Measurements from ENCODE around the gene CAMKK2. TPM values are rescaled to one million over a fixed set of nuclear protein-coding genes. Genes with fewer than 3 reads are reported as not detected.
A peak's percentile ranks its signal among the peaks of the same experiment; 100 is the strongest.

Gene CAMKK2
- total RNA-seq, 4 donors from 2014 or later = 17.5 to 155 (median 47.7) TPM

DNA sequence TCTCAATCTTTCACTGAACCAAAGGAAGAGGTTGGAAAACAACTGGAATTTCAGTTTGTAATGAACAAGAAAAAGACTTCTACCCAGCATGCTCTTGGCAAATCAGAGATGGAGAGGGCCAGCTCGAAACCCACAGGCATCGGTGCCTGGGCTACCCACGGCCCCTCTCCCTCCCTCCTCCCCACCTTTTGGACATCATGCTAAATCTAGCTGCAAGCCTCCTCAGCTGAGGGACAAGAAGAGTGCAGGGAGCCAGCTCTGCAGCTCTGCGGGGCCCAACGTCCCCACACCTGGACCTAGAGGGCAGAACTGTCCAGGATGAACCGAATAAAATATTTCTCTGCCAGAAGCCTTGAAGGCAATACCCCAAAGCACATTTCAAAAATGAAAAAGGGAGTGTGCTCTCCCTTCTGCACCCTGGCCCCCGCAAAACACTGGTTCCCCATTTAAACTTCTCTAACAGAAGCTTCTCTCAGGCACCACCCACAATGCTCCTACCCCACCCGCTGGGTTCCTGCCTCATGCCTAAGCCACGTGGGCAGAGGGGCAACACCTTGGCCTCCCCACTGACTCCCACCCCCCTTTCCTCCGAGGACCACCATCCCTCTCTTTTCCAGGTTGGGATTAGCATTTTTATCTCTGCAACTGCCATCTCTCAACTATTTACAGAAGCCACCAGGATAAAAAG is 8.2 kb downstream of the CAMKK2 start:
- in situ Hi-C loops (cut with MboI; ENCODE audit: low pct_ligation_motif_present in 1 of 4, low pct_unique_long_range_greater_than_20kb in 1 of 4, low sequenced_read_pairs in 3 of 4) (no loop called here), intact Hi-C loops (cut with DNase I; ENCODE audit: low total_unique reads) (no loop called here)
- Histone ChIP-seq H3K9me3 (no peaks in the 10 kb centered on the region), H3K4me3 (no peak overlapping the region), H3K36me3 (peaks cover 0 to 4% (median 0%) of the 10 kb centered on the region in 4 donors), H3K4me1 (peaks cover 0 to 9% (median 0%) of the 10 kb centered on the region in 4 donors), H3K27ac (peak overlapping the region in 2 of 4 donors; percentile 17 to 33), H3K27me3 (no peaks in the 10 kb centered on the region)
- no peak for DNase-seq
- TF ChIP-seq, protein P1, sequence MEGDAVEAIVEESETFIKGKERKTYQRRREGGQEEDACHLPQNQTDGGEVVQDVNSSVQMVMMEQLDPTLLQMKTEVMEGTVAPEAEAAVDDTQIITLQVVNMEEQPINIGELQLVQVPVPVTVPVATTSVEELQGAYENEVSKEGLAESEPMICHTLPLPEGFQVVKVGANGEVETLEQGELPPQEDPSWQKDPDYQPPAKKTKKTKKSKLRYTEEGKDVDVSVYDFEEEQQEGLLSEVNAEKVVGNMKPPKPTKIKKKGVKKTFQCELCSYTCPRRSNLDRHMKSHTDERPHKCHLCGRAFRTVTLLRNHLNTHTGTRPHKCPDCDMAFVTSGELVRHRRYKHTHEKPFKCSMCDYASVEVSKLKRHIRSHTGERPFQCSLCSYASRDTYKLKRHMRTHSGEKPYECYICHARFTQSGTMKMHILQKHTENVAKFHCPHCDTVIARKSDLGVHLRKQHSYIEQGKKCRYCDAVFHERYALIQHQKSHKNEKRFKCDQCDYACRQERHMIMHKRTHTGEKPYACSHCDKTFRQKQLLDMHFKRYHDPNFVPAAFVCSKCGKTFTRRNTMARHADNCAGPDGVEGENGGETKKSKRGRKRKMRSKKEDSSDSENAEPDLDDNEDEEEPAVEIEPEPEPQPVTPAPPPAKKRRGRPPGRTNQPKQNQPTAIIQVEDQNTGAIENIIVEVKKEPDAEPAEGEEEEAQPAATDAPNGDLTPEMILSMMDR (IDR thresholded peaks at IDR 0.05) = no peak
- no peak for TF ChIP-seq POLR2A (IDR thresholded peaks at IDR 0.05)
- TF ChIP-seq POLR2AphosphoS5 (IDR thresholded peaks at IDR 0.05) = no peak
- TF ChIP-seq EP300 (IDR thresholded peaks at IDR 0.05; ENCODE audit: low read depth) = no peak
- 48 to 55% methylated on average over 6 to 10 of the region's 10 CpGs for WGBS, 2 donors (ENCODE audit: low coverage in 1 of 2)

DNA sequence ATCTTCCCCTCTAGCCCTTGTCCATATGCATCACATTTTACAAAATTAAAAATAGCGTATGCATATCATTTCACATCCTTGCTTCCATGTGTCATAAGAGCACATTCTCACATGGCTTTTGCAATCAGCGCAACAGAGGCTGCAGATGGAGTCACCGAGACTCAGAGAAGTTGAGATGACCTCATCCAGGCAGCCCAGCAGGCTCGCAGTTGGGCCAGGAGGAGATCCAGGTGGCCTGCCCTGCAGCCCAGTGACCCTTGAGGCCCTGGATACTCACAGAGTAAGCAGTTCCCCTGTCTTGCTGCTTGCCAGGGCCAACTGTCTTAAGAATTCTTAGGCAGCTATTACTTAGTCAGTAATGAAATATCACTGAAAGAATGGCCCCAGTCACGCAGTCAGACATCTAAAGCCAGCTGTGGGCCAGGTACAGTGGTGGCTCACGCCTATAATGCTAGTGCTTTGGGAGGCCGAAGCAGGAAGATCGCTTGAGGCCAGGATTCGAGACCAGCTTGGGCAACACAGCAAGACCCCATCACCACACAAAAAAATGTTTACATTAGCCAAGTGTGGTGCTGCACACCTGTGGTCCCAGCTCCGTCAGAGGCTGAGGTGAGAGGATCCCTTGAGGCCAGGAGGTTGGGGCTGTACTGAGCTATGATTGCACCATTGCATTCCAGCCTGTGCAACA is 9.1 kb downstream of the CAMKK2 start:
- WGBS, 2 donors (ENCODE audit: low coverage in 1 of 2) = 90 to 92% methylated on average over 8 to 10 of the region's 10 CpGs
- Histone ChIP-seq H3K9me3 (no peaks in the 10 kb centered on the region), H3K36me3 (peaks cover 0 to 2% (median 0%) of the 10 kb centered on the region in 4 donors), H3K4me3 (no peak overlapping the region), H3K27me3 (no peaks in the 10 kb centered on the region), H3K4me1 (peaks cover 0 to 9% (median 0%) of the 10 kb centered on the region in 4 donors), H3K27ac (no peak overlapping the region)
- in situ Hi-C loops (cut with MboI; ENCODE audit: low pct_ligation_motif_present in 1 of 4, low pct_unique_long_range_greater_than_20kb in 1 of 4, low sequenced_read_pairs in 3 of 4) = no loop called here
- DNase-seq = no peak
- TF ChIP-seq POLR2A (IDR thresholded peaks at IDR 0.05) (no peak), EP300 (IDR thresholded peaks at IDR 0.05; ENCODE audit: low read depth) (no peak), POLR2AphosphoS5 (IDR thresholded peaks at IDR 0.05) (no peak)
- TF ChIP-seq, protein P1 (IDR thresholded peaks at IDR 0.05) = no peak
- intact Hi-C loops (cut with DNase I; ENCODE audit: low total_unique reads) = no loop called here

DNA sequence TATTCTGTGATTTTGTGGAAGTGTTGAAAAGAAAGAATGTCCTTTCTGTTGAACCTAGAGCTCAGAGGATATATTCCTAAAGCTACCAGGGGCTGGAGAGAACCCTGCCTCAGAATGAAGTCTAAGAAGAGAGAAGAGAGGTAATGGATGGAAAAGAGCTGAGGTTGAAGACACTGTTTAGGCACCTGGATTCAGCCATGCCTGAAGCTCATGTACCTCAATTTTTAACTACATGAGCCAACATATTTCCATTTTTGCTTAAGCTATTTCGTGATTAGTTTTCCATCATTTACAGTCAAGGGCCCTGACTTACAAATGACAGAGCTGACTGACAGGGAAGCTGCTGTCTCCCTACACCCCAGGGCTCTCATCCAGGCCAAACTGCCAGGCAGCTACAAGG is 10.7 kb downstream of the CAMKK2 start:
- in situ Hi-C loops (cut with MboI; ENCODE audit: low pct_ligation_motif_present in 1 of 4, low pct_unique_long_range_greater_than_20kb in 1 of 4, low sequenced_read_pairs in 3 of 4) (no loop called here), intact Hi-C loops (cut with DNase I; ENCODE audit: low total_unique reads) (no loop called here)
- Histone ChIP-seq H3K4me1 (peaks cover 0 to 9% (median 0%) of the 10 kb centered on the region in 4 donors), H3K4me3 (no peak overlapping the region), H3K9me3 (no peaks in the 10 kb centered on the region), H3K27me3 (no peaks in the 10 kb centered on the region), H3K27ac (no peak overlapping the region), H3K36me3 (no peaks in the 10 kb centered on the region)
- DNase-seq = no peak
- TF ChIP-seq POLR2A (IDR thresholded peaks at IDR 0.05) (no peak), POLR2AphosphoS5 (IDR thresholded peaks at IDR 0.05) (no peak)
- TF ChIP-seq, protein P1 (IDR thresholded peaks at IDR 0.05) = no peak
- 84 to 100% methylated on average over 1 of the region's 1 CpG for WGBS, 2 donors (ENCODE audit: low coverage in 1 of 2)

DNA sequence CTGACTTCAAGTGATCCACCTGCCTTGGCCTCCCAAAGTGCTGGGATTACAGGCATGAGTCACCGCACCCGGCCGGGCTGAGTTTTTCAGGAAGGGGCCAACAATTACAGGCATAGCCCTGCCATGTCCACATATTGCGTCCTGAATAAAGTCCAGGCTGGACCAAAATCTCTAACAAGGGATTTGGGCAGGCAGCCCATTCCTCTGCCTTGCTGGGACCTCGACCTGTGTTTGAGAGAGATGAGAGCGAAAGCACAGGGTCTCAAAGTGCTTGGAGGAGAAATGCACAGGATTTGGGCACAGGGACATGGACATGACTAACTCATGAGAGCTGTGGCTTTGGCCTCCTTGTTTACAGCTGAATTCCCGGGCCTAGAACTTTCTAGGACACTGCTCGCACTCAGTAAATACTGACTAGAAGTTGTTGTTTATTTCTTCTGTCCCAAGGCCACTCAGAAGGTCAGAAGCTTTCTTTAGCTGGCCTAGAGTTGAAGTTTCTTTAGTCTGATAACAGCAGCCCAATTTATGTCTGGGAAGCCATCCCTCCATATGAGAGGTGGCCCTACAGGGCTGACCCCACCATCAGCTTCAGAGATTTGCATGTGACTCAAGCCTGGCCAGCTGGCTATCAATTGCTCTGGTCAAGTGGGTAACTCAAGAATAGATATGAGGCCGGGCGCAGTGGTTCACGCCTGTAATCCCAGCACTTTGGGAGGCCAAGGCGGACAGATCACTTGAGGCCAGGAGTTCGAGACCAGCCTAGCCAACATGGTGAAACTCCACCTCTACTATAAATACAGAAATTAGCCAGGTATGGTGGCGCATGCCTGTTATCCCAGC is 11.7 kb downstream of the CAMKK2 start:
- peak; percentile 35 for DNase-seq
- Histone ChIP-seq H3K36me3 (no peaks in the 10 kb centered on the region), H3K4me1 (peaks cover 0 to 9% (median 0%) of the 10 kb centered on the region in 4 donors), H3K27me3 (no peaks in the 10 kb centered on the region), H3K27ac (peak overlapping the region; percentile 44 to 64 (median 54)), H3K4me3 (no peak overlapping the region), H3K9me3 (no peaks in the 10 kb centered on the region)
- WGBS, 2 donors (ENCODE audit: low coverage in 1 of 2) = 69 to 90% methylated on average over 7 to 14 of the region's 14 CpGs
- intact Hi-C loops (cut with DNase I; ENCODE audit: low total_unique reads) (no loop called here), in situ Hi-C loops (cut with MboI; ENCODE audit: low pct_ligation_motif_present in 1 of 4, low pct_unique_long_range_greater_than_20kb in 1 of 4, low sequenced_read_pairs in 3 of 4) (no loop called here)
- TF ChIP-seq EP300 (IDR thresholded peaks at IDR 0.05; ENCODE audit: low read depth) (no peak), POLR2A (IDR thresholded peaks at IDR 0.05) (no peak), POLR2AphosphoS5 (IDR thresholded peaks at IDR 0.05) (no peak)
- TF ChIP-seq, protein P1 (IDR thresholded peaks at IDR 0.05) = no peak

Data from transverse colon (tissue), 4 donors.